Stimulated activated naive CD4-positive, alpha-beta T cell (primary cell): ENCODE measurements around the gene ENPP1.
A peak's percentile ranks its signal among the peaks of the same experiment; 100 is the strongest.
"Not testable (repeated sequence)": the region's sequence is repeated elsewhere in the genome, so short reads cannot be mapped to it uniquely, and the experiment has no call there.

Experiments used
- DNase-seq, 6 experiments: peaks; one replicate each; lab custom pipeline; 2025; lab: John Stamatoyannopoulos, UW

The ENPP1 gene

DNA sequence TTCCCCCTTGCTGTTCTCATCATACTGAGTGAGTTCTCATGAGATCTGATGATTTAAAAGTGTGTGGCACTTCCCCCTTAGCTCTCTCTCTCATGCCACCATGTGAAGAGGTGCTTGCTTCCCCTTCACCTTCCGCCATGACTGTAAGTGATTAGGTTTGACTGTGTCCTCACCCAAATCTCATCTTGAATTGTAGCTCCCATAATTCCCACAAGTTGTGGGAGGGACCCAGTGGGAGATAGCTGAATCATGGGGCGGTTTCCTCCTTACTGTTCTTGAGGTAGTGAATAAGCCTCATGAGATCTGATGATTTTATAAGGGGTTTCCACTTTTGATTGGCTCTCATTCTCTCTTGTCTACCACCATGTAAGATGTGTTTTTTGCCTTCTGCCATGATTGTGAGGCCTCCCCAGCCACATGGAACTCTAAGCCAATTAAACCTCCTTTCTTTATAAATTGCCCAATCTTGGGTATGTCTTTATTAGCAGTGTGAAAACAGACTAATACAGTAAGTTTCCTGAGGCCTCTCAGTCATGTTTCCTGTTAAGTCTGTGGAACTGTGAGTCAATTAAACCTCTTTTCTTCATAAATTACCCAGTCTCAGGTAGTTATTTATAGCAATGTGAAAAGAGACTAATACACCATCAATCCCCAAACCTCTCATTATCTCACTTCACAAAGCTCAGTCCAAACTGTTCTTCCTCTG lies 108.4 kb downstream of the ENPP1 start:
- not testable (repeated sequence) for DNase-seq

GRCh38 chr6:131916847-131917246 lies 109.0 kb downstream of the ENPP1 start:
- no peak for DNase-seq

GRCh38 chr6:131917318-131917717 lies 109.5 kb downstream of the ENPP1 start:
- no peak for DNase-seq

DNA sequence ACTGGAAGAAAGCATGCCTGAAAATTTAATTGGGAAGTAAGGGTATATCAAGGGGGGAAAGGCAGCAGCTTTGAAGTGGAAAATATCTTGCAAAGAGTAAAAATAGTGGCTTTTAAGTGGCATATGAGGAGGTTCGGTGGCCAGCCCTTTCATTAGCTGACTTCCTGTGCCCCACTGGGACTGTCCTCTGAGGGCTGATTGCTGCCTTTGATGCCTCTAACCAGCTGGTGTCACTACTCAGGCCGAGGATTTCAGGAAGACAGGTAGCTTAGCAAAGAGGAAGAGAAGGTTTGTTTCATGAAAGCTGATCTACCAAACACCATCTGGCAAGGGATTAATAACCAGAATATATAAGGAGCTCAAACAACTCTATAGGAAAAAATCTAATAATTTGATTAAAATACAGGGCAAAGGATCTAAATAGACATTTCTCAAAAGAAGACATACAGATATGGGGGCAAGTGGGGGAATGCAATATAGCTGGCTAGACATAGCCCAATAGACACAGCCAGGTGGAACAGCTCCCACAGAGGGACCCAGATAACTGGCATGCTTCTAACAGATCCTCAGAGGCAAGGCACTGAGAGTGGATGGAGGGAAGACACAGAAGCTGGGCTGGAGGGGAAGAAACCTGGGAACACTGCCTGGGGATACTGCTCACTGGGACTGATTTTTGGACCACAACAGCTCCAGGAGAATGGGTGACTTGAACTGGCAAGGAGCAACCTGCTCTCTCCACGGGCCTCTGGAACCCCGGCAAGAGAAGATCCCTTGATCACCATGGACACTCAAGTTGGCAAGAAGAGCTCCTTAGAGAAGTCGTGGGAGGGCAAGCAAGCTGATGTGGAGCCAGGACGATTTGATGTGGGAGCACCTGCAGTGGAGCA lies 110.2 kb downstream of the ENPP1 start:
- no peak for DNase-seq

DNA sequence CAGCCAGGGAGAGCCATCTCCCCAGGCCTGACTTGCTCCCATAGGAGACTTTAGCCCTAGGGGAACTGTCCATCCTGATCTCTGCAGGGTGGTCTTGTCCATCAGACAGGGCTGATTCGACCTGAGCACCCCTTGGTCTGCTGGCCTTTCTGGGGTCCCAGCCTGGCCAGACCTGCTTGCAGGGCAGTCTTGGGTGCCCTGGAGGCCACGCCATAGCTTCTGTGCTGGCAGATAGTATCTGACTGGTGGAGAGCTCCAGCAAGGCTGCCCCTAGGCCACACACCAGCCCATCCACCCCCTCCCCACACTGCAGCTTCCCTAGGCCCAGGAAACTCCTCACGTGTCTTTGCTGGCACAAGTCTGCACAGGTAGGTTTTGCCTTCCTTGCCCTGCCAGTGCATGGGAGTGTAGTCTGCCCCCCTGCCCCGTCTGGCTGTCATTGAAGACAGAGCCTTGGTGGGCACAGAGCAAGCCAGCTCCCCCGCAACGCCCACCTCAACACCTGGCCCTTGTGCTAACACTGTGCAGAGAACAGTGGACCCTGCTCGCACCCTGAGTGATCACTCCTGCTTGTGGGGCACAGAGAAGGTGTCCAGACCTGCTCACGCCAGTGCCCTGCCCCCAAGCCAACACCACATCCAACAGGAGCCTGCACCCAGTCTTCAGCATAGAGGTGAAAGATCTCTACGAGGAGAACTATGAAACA lies 111.0 kb downstream of the ENPP1 start:
- DNase-seq = no peak

GRCh38 chr6:131920656-131921055 lies 112.8 kb downstream of the ENPP1 start:
- no peak for DNase-seq

DNA sequence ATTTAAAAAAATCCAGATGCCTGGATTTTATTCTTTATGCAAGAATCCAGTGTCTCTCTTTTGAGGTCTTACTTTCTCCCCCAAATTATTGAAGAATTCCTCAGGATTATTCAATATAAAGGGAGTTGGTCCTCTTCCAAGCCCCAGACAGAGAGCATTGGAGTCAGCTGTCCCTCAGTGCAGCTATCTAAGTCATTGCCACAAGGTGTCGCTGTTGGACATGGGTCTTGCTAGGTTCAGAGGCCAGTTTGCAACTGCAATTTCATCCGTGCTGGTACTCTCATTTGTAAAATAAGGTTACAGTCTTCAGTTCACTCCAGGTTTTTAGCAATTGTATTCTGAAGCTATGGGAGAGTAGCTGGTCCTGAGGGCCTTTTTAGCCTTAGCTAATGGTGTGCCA lies 115.5 kb downstream of the ENPP1 start:
- DNase-seq = peak in 1 of 6 experiments; percentile 1

GRCh38 chr6:131924881-131925474 lies 117.2 kb downstream of the ENPP1 start:
- DNase-seq = no peak

DNA sequence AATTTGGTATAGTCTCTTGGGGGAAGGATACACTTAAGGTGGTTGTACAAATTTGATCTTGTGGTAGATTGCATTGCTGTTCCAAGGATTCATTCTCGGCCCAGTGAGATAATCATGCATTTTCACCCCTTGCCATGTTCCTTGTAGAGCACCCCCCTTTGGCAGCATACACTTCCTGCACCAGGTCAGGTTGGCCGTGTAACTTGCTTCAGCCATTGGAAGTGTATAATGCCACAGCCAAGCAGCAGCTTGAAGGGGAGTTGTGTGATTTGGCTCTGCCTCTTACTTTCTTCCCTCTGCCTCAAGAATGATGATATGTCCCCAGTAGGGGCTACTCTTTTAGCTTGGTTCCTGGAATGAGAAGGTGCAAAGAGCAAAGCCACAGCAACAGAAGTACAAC lies 121.4 kb downstream of the ENPP1 start:
- DNase-seq = no peak

DNA sequence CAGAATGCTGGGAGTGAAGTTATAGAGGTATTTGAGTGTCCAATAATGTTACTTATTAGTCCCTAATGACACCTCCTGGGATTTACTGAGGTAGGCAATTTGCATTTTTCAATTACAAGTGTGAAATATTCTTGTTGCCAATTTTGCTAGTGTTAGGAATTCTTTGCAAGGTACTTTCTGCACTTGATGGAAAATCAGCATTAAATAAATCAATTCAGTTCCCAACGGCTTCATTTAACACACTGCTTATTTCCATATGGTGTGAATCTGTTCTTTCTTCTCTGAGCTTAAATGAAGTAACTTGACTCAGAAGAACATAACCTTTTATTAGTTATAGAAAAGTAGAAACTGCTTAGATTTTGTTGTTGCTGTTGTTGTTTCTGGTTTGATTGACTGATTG lies 122.2 kb downstream of the ENPP1 start:
- DNase-seq = no peak

DNA sequence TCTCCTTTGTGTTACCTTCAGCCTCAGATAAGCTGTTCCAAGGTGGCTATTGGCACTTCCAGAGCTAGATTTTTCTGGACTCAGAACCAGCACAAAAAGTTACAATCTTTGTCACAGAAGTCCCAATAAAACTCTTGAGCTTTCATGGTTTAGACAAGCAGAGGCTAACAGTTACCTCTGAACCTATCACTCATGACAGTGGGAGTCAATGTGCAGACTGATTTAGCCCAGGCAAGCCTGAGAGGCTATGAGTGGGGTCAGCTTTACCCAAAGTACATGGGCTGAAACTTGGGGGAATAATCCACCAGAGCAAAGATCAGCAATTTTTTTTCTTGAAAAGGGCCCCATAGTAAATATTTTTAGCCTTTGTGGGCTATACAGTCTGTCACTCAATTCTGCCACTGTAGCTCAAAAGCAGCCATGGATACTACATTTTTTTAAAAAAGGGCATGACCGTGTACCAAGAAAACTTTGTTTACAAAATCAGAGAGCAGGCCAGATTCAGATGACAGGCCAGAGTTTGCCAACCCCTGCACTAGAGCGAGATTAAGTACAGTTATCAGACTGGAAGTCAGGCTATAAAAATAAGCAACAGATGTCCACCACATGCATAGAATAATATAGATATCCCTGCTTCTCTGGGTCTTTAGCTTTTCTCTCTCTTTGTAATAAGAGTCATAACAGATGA lies 123.4 kb downstream of the ENPP1 start:
- no peak for DNase-seq

DNA sequence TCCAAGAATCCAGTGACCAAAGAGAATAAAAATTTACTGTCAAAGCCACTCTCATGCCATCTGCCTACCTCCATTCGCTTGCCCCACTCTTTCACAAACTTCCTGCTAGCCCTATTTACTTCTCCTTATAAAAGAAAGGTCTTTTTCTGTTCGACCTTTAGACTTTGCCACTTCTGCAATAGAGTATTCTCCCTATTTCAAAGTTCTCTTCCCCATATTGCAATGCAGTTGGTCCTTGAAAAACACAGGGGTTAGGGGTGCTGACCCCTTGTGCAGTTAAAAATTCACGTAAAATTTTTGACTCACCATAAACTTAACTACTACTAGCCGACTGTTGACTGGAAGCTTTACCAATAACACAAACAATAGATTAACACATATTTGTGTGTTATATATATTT lies 128.3 kb downstream of the ENPP1 start:
- DNase-seq = no peak

GRCh38 chr6:131937226-131937625 lies 129.4 kb downstream of the ENPP1 start:
- no peak for DNase-seq

DNA sequence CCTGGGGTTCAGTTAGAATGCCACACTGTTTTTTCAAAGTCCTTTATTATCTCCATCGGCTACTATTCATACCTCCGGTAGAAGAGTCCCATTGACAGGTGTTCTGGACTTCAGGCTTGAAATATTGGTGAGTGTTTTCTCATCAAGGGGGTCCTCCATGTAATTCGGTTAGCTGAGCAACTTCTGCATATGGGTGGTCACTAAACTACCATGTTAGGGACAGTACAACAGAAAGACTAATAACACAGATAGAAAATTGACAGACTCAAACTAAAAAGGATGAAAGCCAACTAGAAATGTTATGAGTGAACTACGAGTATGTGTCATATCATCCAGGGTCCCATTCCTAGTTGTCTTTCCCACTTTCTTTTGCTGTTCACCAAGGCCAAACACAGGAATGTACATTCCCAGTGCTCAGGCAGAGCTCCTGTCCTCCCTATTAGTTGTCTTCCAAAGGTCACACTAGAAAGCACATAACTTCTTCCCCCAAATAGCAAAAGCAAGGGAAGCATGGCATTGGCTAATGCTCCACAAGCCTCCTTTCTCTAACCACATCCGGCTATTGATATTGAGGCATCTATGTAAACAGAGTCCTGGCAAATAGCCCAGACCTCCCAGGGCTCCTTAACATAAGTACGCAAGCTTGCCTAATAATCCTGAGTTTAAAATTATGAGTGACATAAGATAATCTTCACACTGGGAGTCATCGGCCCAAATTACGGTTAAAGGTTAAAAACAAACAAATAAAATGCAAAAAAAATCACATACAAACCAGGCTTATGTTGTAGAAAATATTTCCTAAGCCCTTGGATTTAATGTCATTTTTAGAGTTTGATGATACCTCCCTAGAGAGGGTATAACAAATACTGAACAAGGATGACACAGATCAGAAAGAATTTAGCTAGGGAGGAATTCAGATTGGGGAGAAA lies 130.1 kb downstream of the ENPP1 start:
- DNase-seq = no peak
